Mesendoderm (in vitro differentiated cells): Measurements from ENCODE around the gene DKK1.

Experiments
- DNase-seq: peaks from one replicate; pipeline ENCODE4 v3.0.0; 2013
- H2AK5ac ChIP-seq: 2 replicates; pipeline ENCODE4 v1.6.1; 2013; ENCODE audit warnings: low read length, inconsistent platforms
- H2BK120ac ChIP-seq: 2 replicates; pipeline ENCODE4 v1.6.1; 2013; ENCODE audit warnings: low read depth, mild to moderate bottlenecking, low read length, moderate library complexity, mixed read lengths
- H2BK15ac ChIP-seq: replicated peaks from 2 replicates; pipeline ENCODE4 v1.6.1; 2013; ENCODE audit warnings: low read depth, mild to moderate bottlenecking, moderate library complexity
- H2BK5ac ChIP-seq: 2 replicates; pipeline ENCODE4 v1.6.1; 2013; ENCODE audit warnings: low read length, inconsistent platforms
- H3K18ac ChIP-seq: 2 replicates; pipeline ENCODE4 v1.6.1; 2013; ENCODE audit warnings: mild to moderate bottlenecking, low read length, mixed read lengths
- H3K23ac ChIP-seq: one replicate; pipeline ENCODE4 v1.6.1; 2013; ENCODE audit warnings: low read length
- H3K27ac ChIP-seq: 2 replicates; pipeline ENCODE4 v1.5.1; 2013; ENCODE audit warnings: low read depth, mild to moderate bottlenecking, inconsistent platforms, low read length, moderate library complexity
- H3K27me3 ChIP-seq: 2 replicates; pipeline ENCODE4 v1.6.1; 2013; ENCODE audit warnings: low read length, control low read depth, mild to moderate bottlenecking, inconsistent platforms; ENCODE audit not compliant: insufficient read depth, poor library complexity
- H3K36me3 ChIP-seq: 2 replicates; pipeline ENCODE4 v1.6.1; 2013; ENCODE audit warnings: low read length, inconsistent platforms; ENCODE audit not compliant: control insufficient read depth, insufficient read depth
- H3K4ac ChIP-seq: one replicate; pipeline ENCODE4 v1.6.1; 2013; ENCODE audit warnings: low read depth, mild to moderate bottlenecking, low read length, moderate library complexity
- H3K4me1 ChIP-seq: 2 replicates; pipeline ENCODE4 v1.6.1; 2013; ENCODE audit warnings: low read depth, low read length, inconsistent platforms; ENCODE audit not compliant: control insufficient read depth
- H3K4me2 ChIP-seq: 2 replicates; pipeline ENCODE4 v1.6.1; 2013; ENCODE audit warnings: low read length
- H3K4me3 ChIP-seq: 2 replicates; pipeline ENCODE4 v1.5.1; 2013; ENCODE audit warnings: mild to moderate bottlenecking, low read length
- H3K56ac ChIP-seq: one replicate; pipeline ENCODE4 v1.6.1; 2013; ENCODE audit warnings: low read length
- H3K79me1 ChIP-seq: 2 replicates; pipeline ENCODE4 v1.6.1; 2013; ENCODE audit warnings: low read length, inconsistent platforms
- H3K79me2 ChIP-seq: 2 replicates; pipeline ENCODE4 v1.6.1; 2013; ENCODE audit warnings: mild to moderate bottlenecking, low read length; ENCODE audit not compliant: control insufficient read depth, insufficient read depth
- H3K9ac ChIP-seq: 2 replicates; pipeline ENCODE4 v1.6.1; 2013; ENCODE audit warnings: low read length, inconsistent platforms
- H4K5ac ChIP-seq: one replicate; pipeline ENCODE4 v1.6.1; 2013; ENCODE audit warnings: low read length
- H4K8ac ChIP-seq: one replicate; pipeline ENCODE4 v1.6.1; 2013; ENCODE audit warnings: low read depth, mild to moderate bottlenecking, control low read depth, low read length, moderate library complexity
- WGBS: extraction: QIAGEN DNeasy Blood & Tissue Kit; methylation state at CpG from one replicate; pipeline ENCODE4 v1.1.7; 2013; ENCODE audit warnings: low lambda C conversion rate, missing lambda C conversion rate; ENCODE audit not compliant: insufficient coverage; ENCODE audit errors: extremely low coverage; 5-methylcytosine and 5-hydroxymethylcytosine counted together

DKK1 gene

DNA sequence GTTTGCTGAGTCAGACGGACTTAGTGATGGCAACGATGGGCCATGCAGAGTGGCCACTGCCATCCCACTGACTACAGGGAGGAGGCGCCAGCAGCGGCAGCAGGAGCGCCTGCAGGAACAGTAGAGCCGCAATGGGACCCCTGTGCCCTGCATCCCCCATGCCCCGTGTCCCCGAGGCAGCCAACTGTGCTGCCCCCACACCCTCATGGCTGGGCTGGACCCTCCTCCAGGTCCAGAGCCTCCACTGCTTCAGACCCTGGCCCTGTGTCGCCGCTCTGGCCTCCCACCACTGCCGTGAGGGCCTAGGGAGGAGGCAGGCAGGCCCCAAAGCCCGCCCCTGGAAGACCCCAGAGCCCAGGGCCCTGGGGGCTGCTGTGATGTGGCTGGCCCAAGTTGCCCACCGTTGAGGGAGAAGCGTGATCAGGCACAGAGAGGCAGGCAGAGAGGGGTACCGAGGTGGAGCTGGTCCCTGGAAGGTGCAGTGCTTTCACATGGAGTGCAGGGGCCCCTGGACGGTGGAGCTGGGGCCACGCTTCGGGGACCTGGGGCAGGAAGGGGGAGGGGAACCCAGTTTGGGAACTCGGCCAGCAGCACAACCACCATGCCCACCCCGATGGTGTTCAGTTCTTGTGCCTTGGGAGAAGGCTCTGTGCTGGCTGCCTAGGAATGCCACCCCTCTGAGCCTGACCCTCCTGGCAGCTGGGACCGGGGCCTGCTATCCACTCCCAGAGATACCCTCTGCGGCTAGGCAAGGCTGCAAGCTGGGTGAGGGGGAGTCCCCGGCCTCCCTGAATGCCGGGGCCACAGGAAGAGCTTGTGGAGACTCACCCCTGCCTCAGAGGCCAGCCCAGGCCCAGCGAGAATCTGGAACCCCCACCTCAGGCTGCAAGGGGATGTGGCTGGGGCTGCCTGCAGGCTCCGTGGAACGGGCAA is 32.6 kb downstream of the DKK1 start:
- Histone ChIP-seq H2BK5ac (no peak overlapping the region), H3K56ac (no peak overlapping the region), H3K4ac (no peak overlapping the region), H3K18ac (no peak overlapping the region), H3K23ac (no peak overlapping the region), H3K27ac (no peak overlapping the region), H3K9ac (no peak overlapping the region), H3K4me3 (no peak overlapping the region), H3K27me3 (no peaks in the 10 kb centered on the region), H3K79me2 (no peaks in the 10 kb centered on the region), H3K4me1 (peaks cover 2% of the 10 kb centered on the region), H3K4me2 (no peak overlapping the region), H4K8ac (no peak overlapping the region), H2BK15ac (no peak overlapping the region), H4K5ac (no peak overlapping the region), H2AK5ac (no peak overlapping the region), H3K79me1 (no peaks in the 10 kb centered on the region), H3K36me3 (no peaks in the 10 kb centered on the region), H2BK120ac (no peak overlapping the region)
- DNase-seq, result no peak
- WGBS, result no CpG with 5 or more reads among the region's 27 CpGs

DNA sequence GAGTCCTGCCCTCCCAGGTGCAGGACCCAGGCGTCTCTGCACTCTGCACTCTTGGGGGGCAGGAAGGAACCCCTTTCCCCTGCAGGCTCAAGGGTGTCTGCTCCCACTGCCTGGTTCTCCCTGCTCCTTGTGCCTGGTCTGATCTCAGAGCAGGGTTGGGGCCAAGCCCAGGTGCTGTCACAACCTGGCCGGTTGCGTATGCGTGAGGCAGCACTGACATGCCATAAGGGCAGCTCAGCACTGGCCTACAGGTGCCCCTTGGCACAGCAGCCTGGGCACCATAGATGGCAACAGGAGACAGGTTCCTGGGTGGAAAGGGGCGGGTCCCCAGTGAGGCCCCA is 33.2 kb downstream of the DKK1 start:
- H4K8ac ChIP-seq, result no peak overlapping the region
- no peak overlapping the region for H3K4me2 ChIP-seq
- H3K4me1 ChIP-seq, result peaks cover 2% of the 10 kb centered on the region
- H2BK15ac ChIP-seq, result no peak overlapping the region
- H3K4me3 ChIP-seq, result no peak overlapping the region
- H3K27me3 ChIP-seq, result no peaks in the 10 kb centered on the region
- no peak overlapping the region for H3K18ac ChIP-seq
- no peak overlapping the region for H4K5ac ChIP-seq
- WGBS, result no CpG with 5 or more reads among the region's 5 CpGs
- H3K9ac ChIP-seq, result no peak overlapping the region
- no peaks in the 10 kb centered on the region for H3K79me1 ChIP-seq
- no peak for DNase-seq
- no peak overlapping the region for H2BK5ac ChIP-seq
- no peak overlapping the region for H2BK120ac ChIP-seq
- H3K56ac ChIP-seq, result no peak overlapping the region
- no peak overlapping the region for H3K23ac ChIP-seq
- no peak overlapping the region for H3K27ac ChIP-seq
- H3K4ac ChIP-seq, result no peak overlapping the region
- H2AK5ac ChIP-seq, result no peak overlapping the region
- no peaks in the 10 kb centered on the region for H3K79me2 ChIP-seq
- H3K36me3 ChIP-seq, result no peaks in the 10 kb centered on the region

DNA sequence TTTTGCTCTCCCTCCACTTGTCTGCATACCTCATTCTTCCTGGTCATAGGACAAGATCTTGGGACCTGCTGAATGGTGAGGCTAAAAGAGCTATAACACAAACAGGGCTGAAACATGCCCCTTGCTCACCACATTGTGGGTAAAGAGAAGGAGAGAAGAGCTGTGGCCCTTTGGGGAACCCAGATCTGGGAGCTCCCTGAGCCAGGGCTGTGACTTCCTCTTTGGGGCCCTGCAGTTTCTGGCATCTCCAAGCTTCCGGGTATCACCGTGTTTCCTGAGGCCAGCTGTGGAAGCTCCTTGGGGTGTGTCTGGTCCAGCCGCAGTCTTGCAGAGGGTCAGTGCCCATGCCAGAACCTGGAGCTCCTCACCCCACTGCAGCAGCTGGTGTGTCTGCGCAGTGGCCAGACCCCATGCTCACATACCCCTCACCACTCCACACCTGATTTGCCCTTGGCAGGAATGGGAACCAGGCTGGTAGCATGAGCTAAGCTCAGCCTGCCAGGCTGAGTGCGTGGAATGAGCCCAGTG is 34.0 kb downstream of the DKK1 start:
- Histone ChIP-seq H3K56ac (no peak overlapping the region), H2AK5ac (no peak overlapping the region), H3K18ac (no peak overlapping the region), H4K8ac (no peak overlapping the region), H3K4me1 (peaks cover 2% of the 10 kb centered on the region), H3K27ac (no peak overlapping the region), H3K36me3 (no peaks in the 10 kb centered on the region), H2BK5ac (no peak overlapping the region), H3K23ac (no peak overlapping the region), H3K9ac (no peak overlapping the region), H3K4me2 (no peak overlapping the region), H4K5ac (no peak overlapping the region), H2BK15ac (no peak overlapping the region), H3K79me2 (no peaks in the 10 kb centered on the region), H3K4me3 (no peak overlapping the region), H2BK120ac (no peak overlapping the region), H3K4ac (no peak overlapping the region), H3K79me1 (no peaks in the 10 kb centered on the region), H3K27me3 (no peaks in the 10 kb centered on the region)
- no peak for DNase-seq
- WGBS, result no CpG with 5 or more reads among the region's 5 CpGs

DNA sequence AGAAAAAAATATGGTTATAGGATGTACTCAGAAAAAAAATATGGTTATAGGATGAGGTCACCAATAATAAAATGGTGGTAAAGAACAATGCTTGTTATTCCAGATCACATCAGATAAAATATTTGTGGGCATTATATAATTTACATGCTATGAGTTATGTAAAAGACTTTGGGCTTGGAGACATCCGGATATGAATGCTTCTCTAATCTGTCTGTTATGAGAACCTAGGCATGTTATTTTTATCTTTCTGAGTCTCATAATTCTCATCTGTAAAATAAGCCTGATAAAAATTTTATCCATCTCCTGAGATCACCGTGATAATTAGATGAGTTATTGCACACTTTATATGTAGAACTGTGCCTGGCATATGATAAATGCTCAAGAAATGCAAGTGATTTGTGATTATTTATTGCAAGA is 37.8 kb downstream of the DKK1 start:
- Histone ChIP-seq H3K4me1 (peaks cover 2% of the 10 kb centered on the region), H3K79me2 (no peaks in the 10 kb centered on the region), H4K8ac (no peak overlapping the region), H3K56ac (no peak overlapping the region), H2BK120ac (no peak overlapping the region), H2BK15ac (no peak overlapping the region), H3K4ac (no peak overlapping the region), H3K27ac (no peak overlapping the region), H3K9ac (no peak overlapping the region), H3K36me3 (no peaks in the 10 kb centered on the region), H3K23ac (no peak overlapping the region), H2AK5ac (no peak overlapping the region), H3K79me1 (no peaks in the 10 kb centered on the region), H3K18ac (no peak overlapping the region), H2BK5ac (no peak overlapping the region), H3K4me2 (no peak overlapping the region), H4K5ac (no peak overlapping the region), H3K27me3 (no peaks in the 10 kb centered on the region), H3K4me3 (no peak overlapping the region)
- no peak for DNase-seq
- WGBS, result no CpG with 5 or more reads among the region's 2 CpGs

DNA sequence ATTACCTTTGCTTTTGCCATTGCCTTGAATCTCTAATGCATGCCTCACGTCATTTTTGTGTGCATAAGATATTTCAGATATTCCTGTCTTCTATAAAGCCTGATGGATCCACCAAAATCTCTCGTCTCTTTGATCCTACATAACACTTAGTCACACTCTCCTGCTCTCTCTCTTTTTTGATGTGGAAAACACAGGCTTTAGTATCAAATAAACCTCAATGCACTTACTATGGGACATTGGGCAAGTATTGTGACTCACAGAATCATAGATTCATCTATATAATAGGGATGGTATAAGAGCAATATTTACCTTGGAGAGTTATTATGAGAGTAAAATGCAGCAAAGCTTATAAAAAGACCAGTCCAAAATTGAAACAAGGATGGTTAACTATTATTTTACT is 39.1 kb downstream of the DKK1 start:
- no peak for DNase-seq
- H3K27me3 ChIP-seq, result no peaks in the 10 kb centered on the region
- no CpG with 5 or more reads among the region's 2 CpGs for whole genome bisulfite sequencing

More for the DNA sequence above, 39.1 kb downstream of the DKK1 start:
- Histone ChIP-seq H3K9ac (no peak overlapping the region), H4K5ac (no peak overlapping the region), H2AK5ac (no peak overlapping the region), H2BK120ac (no peak overlapping the region), H2BK15ac (no peak overlapping the region), H3K4ac (no peak overlapping the region), H3K79me1 (no peaks in the 10 kb centered on the region), H3K4me2 (no peak overlapping the region), H2BK5ac (no peak overlapping the region), H3K27ac (no peak overlapping the region), H3K36me3 (no peaks in the 10 kb centered on the region), H3K4me3 (no peak overlapping the region), H3K79me2 (no peaks in the 10 kb centered on the region), H3K18ac (no peak overlapping the region), H3K56ac (no peak overlapping the region), H3K4me1 (peaks cover 2% of the 10 kb centered on the region), H3K23ac (no peak overlapping the region), H4K8ac (no peak overlapping the region)
